VCaP (cell line): Measurements from ENCODE around the gene KRT74.

Source experiments
- H3K27ac ChIP-seq: fragments of 450-650 bp; 2 replicates; pipeline ENCODE4 v1.5.1; 2017
- TF ChIP-seq, protein P1 (sequence below): fragments of 450-650 bp; conservative IDR thresholded peaks from 2 replicates; pipeline ENCODE4 v1.5.1; 2017; ENCODE audit warnings: mild to moderate bottlenecking, moderate library complexity

The KRT74 gene

DNA sequence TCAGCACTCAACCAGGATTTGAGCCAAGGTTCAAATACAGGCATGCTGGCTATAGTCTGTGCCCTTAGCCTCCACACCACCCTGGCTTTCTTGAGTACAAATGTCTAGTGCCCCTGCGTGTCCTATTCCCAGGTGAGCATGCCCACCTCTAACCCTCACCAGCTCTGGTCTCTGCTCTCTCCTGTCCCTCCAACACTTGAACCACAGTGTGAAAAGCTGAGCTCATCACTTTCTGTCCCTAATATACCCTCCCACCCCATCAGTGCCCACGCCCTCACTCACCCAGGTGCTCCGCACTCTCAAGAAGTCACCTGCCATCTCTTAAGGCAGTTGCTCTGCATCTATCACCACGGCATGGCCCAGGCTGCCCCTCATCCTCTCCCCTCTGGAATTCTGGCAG is 13.7 kb downstream of the KRT74 start:
- no peak overlapping the region for H3K27ac ChIP-seq
- TF ChIP-seq, protein P1, sequence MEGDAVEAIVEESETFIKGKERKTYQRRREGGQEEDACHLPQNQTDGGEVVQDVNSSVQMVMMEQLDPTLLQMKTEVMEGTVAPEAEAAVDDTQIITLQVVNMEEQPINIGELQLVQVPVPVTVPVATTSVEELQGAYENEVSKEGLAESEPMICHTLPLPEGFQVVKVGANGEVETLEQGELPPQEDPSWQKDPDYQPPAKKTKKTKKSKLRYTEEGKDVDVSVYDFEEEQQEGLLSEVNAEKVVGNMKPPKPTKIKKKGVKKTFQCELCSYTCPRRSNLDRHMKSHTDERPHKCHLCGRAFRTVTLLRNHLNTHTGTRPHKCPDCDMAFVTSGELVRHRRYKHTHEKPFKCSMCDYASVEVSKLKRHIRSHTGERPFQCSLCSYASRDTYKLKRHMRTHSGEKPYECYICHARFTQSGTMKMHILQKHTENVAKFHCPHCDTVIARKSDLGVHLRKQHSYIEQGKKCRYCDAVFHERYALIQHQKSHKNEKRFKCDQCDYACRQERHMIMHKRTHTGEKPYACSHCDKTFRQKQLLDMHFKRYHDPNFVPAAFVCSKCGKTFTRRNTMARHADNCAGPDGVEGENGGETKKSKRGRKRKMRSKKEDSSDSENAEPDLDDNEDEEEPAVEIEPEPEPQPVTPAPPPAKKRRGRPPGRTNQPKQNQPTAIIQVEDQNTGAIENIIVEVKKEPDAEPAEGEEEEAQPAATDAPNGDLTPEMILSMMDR = no peak

DNA sequence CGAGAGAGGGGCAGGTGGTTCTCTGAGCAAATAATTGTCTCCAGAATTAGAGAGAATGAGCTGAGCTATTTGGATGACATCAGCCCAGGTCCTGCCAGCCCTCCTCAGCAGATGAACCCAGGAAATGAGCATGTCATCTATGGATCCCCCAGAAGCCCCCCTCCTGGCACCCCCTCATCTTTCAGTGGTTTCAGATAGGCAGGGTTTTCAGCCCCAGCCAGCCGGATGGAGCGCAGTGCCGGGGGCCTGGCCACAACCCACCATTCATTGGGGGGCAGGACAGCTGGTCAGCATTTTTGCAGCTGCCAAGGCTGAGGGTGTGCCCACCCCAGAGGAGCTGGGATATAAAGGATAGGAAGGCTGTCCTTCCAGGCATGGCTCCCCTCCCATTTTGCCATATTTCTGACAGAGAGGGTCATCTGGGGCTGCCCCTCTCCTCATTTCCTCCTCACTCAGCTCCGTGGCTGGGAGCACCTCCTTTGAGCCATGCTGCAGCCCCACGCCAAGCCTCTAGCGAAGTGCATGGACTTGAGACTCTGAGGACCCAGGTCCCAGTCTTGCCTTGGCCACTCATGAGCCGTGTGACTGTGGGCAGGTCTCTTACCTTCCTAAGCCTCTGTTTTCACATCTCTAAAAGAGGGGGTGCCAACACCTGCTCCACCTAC is 14.7 kb downstream of the KRT74 start:
- TF ChIP-seq, protein P1 = no peak
- H3K27ac ChIP-seq = no peak overlapping the region

DNA sequence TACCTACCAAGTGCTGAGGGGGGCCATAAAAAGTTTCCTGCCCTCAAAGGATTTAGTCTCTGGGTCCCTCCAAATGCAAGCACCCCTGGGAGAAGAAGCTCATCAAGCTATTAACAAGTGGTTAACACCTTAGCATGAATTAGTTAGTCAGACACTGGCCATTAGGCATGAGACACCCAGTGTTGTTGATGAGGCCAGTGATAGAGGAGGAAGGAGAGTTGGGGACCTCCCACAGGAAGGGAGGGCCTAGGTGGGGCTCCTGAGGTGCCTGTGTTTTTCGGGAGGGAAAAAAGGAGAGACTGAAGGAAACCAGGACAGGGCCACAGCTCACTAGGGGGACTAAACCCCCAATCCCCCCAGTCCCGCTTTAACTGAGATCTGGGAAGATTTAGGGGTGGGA is 16.2 kb downstream of the KRT74 start:
- TF ChIP-seq, protein P1 = no peak
- no peak overlapping the region for H3K27ac ChIP-seq

DNA sequence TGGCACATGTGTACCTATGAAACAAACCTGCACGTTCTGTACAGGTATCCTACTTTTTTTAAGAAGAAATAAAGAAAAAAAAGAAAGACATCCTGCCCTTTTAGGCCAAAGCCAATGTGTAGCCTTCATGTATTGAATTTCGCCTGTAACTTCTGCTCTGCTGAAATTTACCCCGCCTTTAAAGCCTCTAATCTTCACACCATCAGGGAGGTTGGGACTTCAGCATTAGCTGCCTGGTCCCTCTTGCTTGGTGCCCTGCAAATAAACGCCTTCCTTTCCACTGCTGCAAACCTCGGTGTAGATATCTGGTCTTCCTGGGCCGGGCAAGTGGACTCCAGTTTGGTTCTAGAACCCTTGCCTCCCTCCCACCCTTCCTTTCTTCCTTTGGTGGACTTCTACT is 18.1 kb downstream of the KRT74 start:
- no peak overlapping the region for H3K27ac ChIP-seq
- TF ChIP-seq, protein P1 = no peak

DNA sequence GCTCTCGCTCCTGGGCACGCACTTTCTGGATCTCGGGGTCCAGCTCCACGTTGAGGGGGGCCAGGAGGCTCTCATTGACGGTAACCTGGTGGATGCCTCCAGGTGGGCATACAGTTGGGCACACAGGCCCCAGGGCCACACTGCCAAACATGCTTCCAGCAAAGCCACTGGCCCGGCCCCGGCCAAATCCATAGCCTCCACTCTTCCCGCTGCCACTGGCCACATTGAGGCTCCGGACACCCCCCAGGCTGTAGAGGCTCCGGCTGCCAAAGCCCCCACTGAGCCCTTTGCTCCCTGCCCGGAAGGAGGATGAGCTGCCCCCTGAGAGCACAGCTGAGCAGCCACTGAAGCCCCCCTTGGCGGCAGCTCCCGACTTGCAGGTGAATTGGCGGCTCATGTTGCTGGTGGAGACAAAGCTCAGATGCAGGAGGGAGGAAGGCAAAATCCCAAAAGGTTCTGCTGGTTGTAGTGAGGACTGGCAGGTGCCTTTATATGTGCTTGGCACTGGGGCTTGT is 20.9 kb downstream of the KRT74 start, which contains the start of gene KRT71:
Gene KRT71, minus strand, starts transcription at position 465 of the 515 bp plus-strand sequence. Its CDS starts 68 bp downstream, at position 397.
- H3K27ac ChIP-seq = no peak within 1 kb of the TSS
- TF ChIP-seq, protein P1 = no peak

DNA sequence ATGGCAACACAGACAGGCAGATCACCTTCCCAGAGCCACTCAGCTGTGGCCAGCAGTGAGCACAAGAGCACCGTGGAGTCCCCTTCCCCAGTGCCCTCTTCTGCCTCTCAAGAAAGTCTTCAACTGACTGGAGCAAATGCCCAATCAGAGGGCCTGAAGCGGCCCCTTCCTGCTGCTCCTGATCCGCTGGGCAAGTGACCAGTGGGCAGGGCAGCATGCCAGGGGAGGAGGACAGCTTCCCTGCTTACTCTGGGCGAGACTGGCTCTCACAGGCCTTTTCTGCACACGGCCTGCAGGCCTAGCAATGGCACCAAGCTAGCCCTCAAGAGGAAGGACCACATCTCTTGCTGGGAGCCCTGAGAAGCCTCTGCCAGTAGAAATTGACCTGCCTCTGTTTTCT is 21.6 kb downstream of the KRT74 start:
- H3K27ac ChIP-seq = no peak overlapping the region
- TF ChIP-seq, protein P1 = no peak

DNA sequence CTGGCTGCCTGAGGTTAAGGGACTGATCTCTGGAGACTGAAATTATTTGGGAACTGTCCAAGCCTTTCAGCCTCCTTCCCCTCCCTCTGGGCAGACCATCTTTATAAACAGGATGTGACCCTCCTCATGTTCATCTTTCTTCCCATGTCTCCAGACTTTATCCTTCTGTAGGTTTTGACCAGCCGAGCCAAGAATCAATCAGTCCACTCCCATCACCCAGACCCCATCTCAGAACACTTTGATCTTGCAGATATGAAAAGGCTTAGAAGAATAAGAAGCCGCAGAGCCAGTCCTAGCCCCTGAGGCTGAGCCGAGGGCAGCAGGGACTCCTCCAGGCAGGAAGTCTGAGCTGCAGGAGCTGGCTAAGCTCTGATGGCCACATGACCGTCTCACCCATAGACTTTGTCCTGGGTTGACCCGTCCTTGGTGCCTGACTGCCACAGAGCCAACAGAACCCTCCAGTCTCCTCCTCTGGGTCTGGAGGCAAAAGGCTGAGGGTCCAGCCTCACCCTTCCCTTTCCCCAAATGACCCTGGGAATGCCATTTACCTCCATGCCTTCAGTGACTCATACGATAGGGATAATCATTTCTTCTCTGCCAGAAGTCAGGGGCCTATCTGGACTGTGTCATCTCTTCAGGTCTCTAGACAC is 22.3 kb downstream of the KRT74 start:
- H3K27ac ChIP-seq = no peak overlapping the region
- TF ChIP-seq, protein P1 = no peak
